OCI-LY7 (cell line): ENCODE measurements around the gene TRIM5. TPM values are rescaled to one million over a fixed set of nuclear protein-coding genes. Genes with fewer than 3 reads are reported as not detected.

ENCODE experiments used
- BruUV-seq: library from RNA; stranded (reverse); fragments of 400-500 nt; replicated peaks from 2 replicates; lab custom pipeline; 2021; lab: Mats Ljungman, UMichigan
- CTCF ChIA-PET: fragments of 300-600 bp; sonication (Branson Sonifier 250); formaldehyde crosslinking; loops from one replicate; lab custom pipeline; 2022; ENCODE audit warnings: antibody characterized with exemption; ENCODE audit not compliant: unreplicated experiment; lab: Charles Lee
- POLR2A ChIA-PET: fragments of 300-600 bp; sonication (Branson Sonifier 250); formaldehyde crosslinking; loops from one replicate; lab custom pipeline; 2022; ENCODE audit warnings: antibody characterized with exemption; lab: Charles Lee
- DNase-seq: peaks from one replicate; pipeline ENCODE4 v3.0.0-alpha.2; 2015; ENCODE audit warnings: low spot score
- H2AFZ ChIP-seq: fragments of 200-600 bp; sonication (generic), shearing (Covaris generic); 2 replicates; pipeline ENCODE4 v1.6.1; 2014; ENCODE audit warnings: mild to moderate bottlenecking, antibody characterized with exemption, low read length, moderate library complexity
- H3K27ac ChIP-seq: fragments of 200-600 bp; sonication (generic); 2 replicates; pipeline ENCODE4 v1.5.1; 2014; ENCODE audit warnings: mixed run types, low read depth, mild to moderate bottlenecking, moderate library complexity, low read length, inconsistent platforms; ENCODE audit not compliant: poor library complexity, severe bottlenecking
- H3K36me3 ChIP-seq: fragments of 200-600 bp; sonication (generic); 2 replicates; pipeline ENCODE4 v1.6.1; 2014; ENCODE audit warnings: mild to moderate bottlenecking, antibody characterized with exemption, low read length, moderate library complexity, mixed read lengths; ENCODE audit not compliant: insufficient read depth
- H3K4me1 ChIP-seq: fragments of 200-600 bp; sonication (generic); 2 replicates; pipeline ENCODE4 v1.5.1; 2014; ENCODE audit warnings: mild to moderate bottlenecking, low read length; ENCODE audit not compliant: insufficient read depth, poor library complexity, severe bottlenecking
- H3K4me2 ChIP-seq: fragments of 200-600 bp; sonication (generic); 2 replicates; pipeline ENCODE4 v1.6.1; 2014; ENCODE audit warnings: mild to moderate bottlenecking, low read length
- H3K4me3 ChIP-seq: fragments of 200-600 bp; sonication (generic); 2 replicates; pipeline ENCODE4 v1.5.1; 2014; ENCODE audit warnings: mild to moderate bottlenecking, low read depth, low read length; ENCODE audit not compliant: poor library complexity, severe bottlenecking
- H3K79me2 ChIP-seq: fragments of 200-600 bp; sonication (generic); 2 replicates; pipeline ENCODE4 v1.6.1; 2016; ENCODE audit warnings: low read depth, mild to moderate bottlenecking, low read length, moderate library complexity, mixed read lengths; ENCODE audit not compliant: insufficient read depth
- H3K9me2 ChIP-seq: fragments of 200-600 bp; sonication (generic); 2 replicates; pipeline ENCODE4 v1.6.1; 2016; ENCODE audit warnings: mild to moderate bottlenecking, low read length, mixed read lengths; ENCODE audit not compliant: insufficient read depth
- H3K9me3 ChIP-seq: fragments of 200-600 bp; sonication (generic); 2 replicates; pipeline ENCODE4 v1.6.1; 2014; ENCODE audit warnings: mild to moderate bottlenecking, mixed run types, low read length, mixed read lengths
- H4K20me1 ChIP-seq: fragments of 200-600 bp; sonication (generic); 2 replicates; pipeline ENCODE4 v1.6.1; 2014; ENCODE audit warnings: mild to moderate bottlenecking, antibody characterized with exemption, low read length, moderate library complexity, mixed read lengths; ENCODE audit not compliant: insufficient read depth
- EZH2phosphoT487 ChIP-seq: fragments of 200-600 bp; sonication (generic); IDR thresholded peaks from 2 replicates; pipeline ENCODE4 v1.6.1; 2018; ENCODE audit warnings: low read depth, borderline replicate concordance, mild to moderate bottlenecking, mixed run types, antibody characterized with exemption, low read length, moderate library complexity, mixed read lengths
- intact Hi-C: fragments of 100-400 bp; cut with micrococcal nuclease; formaldehyde crosslinking; loops from one replicate; pipeline ENCODE4 v1.10.0; 2022; ENCODE audit not compliant: unreplicated experiment
- total RNA-seq, 2 experiments: library from RNA; depleted of rRNA in 1 of 2; stranded (reverse); fragments of >200 nt in 1 of 2; shearing (Covaris generic) in 1 of 2; gene quantifications; 2 replicates each; pipeline ENCODE4 v1.2.3, GENCODE V29; 2014 to 2022
- TF ChIP-seq, protein P1 (sequence below): fragments of 200-600 bp; sonication (generic); conservative IDR thresholded peaks from 2 replicates; pipeline ENCODE4 v1.5.1; 2014; ENCODE audit warnings: mild to moderate bottlenecking, antibody characterized with exemption, low read length, moderate library complexity, mixed read lengths

The TRIM5 gene
- total RNA-seq, 2 experiments from 2014 or later = 19.6 to 22.5 TPM

DNA sequence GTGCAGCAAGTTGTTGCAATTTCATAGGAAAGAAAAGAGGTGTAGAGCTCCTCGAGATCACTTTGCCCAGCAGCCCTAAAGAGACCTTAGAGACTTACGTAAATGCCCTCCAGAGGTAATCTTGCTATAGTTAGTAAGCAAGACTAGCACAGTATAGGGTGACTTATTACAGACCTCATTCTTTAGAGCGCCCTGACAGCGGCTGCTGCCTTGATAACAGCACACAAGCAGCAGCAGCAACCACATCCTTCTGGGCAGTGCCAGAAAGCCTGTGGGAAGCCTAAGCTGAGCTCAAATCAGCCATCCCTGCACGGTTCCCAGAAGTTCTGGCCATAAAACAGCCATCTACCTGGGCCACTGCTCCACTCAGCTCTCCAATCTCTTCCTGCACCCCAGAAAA is 28.8 kb upstream of the TRIM5 start:
- Histone ChIP-seq H3K4me1 (no peaks in the 10 kb centered on the region), H3K27ac (no peak overlapping the region), H4K20me1 (no peaks in the 10 kb centered on the region), H3K4me2 (no peak overlapping the region), H3K4me3 (no peak overlapping the region), H3K9me2 (no peaks in the 10 kb centered on the region), H3K9me3 (no peaks in the 10 kb centered on the region), H3K36me3 (peaks cover 4% of the 10 kb centered on the region; the same call in 1 of the 2 replicates), H3K79me2 (no peaks in the 10 kb centered on the region), H2AFZ (no peak overlapping the region)
- CTCF ChIA-PET = interaction anchor here (0.6 kb wide), 1 partner anchor 29 kb away, joined by 4 read pairs; no protein-coding TSS in a partner anchor
- no TSS peak for BruUV-seq
- TF ChIP-seq, protein P1, sequence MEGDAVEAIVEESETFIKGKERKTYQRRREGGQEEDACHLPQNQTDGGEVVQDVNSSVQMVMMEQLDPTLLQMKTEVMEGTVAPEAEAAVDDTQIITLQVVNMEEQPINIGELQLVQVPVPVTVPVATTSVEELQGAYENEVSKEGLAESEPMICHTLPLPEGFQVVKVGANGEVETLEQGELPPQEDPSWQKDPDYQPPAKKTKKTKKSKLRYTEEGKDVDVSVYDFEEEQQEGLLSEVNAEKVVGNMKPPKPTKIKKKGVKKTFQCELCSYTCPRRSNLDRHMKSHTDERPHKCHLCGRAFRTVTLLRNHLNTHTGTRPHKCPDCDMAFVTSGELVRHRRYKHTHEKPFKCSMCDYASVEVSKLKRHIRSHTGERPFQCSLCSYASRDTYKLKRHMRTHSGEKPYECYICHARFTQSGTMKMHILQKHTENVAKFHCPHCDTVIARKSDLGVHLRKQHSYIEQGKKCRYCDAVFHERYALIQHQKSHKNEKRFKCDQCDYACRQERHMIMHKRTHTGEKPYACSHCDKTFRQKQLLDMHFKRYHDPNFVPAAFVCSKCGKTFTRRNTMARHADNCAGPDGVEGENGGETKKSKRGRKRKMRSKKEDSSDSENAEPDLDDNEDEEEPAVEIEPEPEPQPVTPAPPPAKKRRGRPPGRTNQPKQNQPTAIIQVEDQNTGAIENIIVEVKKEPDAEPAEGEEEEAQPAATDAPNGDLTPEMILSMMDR = no peak
- no peak for TF ChIP-seq EZH2phosphoT487
- intact Hi-C loops = loop anchor here (2.0 to 10.0 kb wide), 2 partner anchors 113 to 239 kb away; no protein-coding TSS in a partner anchor
- DNase-seq = no peak
- POLR2A ChIA-PET = interaction anchor here (0.6 kb wide), 1 partner anchor 385 kb away, joined by 3 read pairs; no protein-coding TSS in a partner anchor

DNA sequence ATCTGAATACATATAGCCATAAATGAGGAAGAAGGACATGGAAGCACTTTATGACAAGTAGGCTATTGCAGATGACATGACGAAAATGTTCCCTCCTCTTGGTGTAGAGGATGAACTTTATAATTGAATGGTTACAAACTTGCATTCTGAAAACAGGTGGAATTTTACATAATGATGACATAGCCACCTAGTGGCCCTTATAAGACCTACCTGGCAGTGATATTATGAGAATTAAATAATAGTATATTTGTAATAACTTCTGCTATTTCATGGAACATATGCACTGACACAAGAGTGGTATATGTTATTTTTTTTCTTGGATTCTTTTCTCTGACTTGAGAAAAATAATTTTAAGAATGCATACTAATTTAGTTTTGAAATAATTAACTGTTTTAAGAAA is 27.6 kb upstream of the TRIM5 start:
- DNase-seq = peak; percentile 62
- H3K4me3 ChIP-seq = no peak overlapping the region
- no peak overlapping the region for H3K4me2 ChIP-seq
- H4K20me1 ChIP-seq = no peaks in the 10 kb centered on the region
- intact Hi-C loops = loop anchor here (1.0 to 10.0 kb wide), 3 partner anchors 28 to 238 kb away; no protein-coding TSS in a partner anchor
- no peaks in the 10 kb centered on the region for H3K9me2 ChIP-seq
- no peaks in the 10 kb centered on the region for H3K4me1 ChIP-seq
- no peaks in the 10 kb centered on the region for H3K9me3 ChIP-seq
- CTCF ChIA-PET = interaction anchor here (1.0 kb wide), 1 partner anchor 113 kb away, joined by 4 read pairs; no protein-coding TSS in a partner anchor
- BruUV-seq = no TSS peak
- no peak for TF ChIP-seq EZH2phosphoT487
- TF ChIP-seq, protein P1 = peak; percentile 84
- H3K79me2 ChIP-seq = no peaks in the 10 kb centered on the region
- no peak overlapping the region for H2AFZ ChIP-seq
- H3K27ac ChIP-seq = no peak overlapping the region
- POLR2A ChIA-PET = interaction anchor here (0.6 to 0.8 kb wide), 4 partner anchors 26 to 242 kb away, joined by 3 to 5 read pairs (median 4); no protein-coding TSS in a partner anchor
- H3K36me3 ChIP-seq = peaks cover 13% of the 10 kb centered on the region; the same call in 1 of the 2 replicates

DNA sequence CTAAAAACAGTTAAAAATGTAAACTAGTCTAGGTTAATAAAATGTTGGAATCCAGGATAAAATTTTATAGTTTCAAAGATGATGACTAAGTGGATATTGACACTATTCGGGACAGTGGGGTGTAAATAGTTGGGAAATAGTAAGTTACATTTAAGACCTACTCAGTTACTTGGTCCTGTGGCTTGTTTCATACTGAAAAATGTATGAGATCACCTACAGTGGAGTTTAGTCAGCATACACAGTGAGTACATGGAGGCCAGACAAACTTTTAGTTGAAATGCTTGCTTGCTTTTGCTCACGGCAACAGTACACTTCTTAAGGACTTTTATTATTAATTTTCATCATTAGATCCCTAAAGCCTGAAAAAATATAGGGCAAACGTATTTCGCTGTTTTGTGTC is 20.8 kb upstream of the TRIM5 start:
- H4K20me1 ChIP-seq = no peaks in the 10 kb centered on the region
- H2AFZ ChIP-seq = no peak overlapping the region
- H3K9me3 ChIP-seq = no peaks in the 10 kb centered on the region
- no peak overlapping the region for H3K4me2 ChIP-seq
- H3K4me3 ChIP-seq = no peak overlapping the region
- H3K27ac ChIP-seq = no peak overlapping the region
- TF ChIP-seq EZH2phosphoT487 = no peak
- TF ChIP-seq, protein P1 = no peak
- ChIA-PET POLR2A (interaction anchor here (0.6 to 0.7 kb wide), 2 partner anchors 23 to 89 kb away, joined by 3 read pairs; no protein-coding TSS in a partner anchor), CTCF (no interaction called here)
- peaks cover 63% of the 10 kb centered on the region for H3K36me3 ChIP-seq
- H3K79me2 ChIP-seq = no peaks in the 10 kb centered on the region
- H3K4me1 ChIP-seq = peaks cover 8% of the 10 kb centered on the region
- intact Hi-C loops = no loop called here
- no peak for DNase-seq
- no TSS peak for BruUV-seq
- no peaks in the 10 kb centered on the region for H3K9me2 ChIP-seq
